HuH-7 (cell line): ENCODE results near the gene LRRC37A.
"Not testable (repeated sequence)": the region's sequence is repeated elsewhere in the genome, so short reads cannot be mapped to it uniquely, and the experiment has no call there.

ENCODE experiments used
- DNase-seq: peaks from one replicate; pipeline ENCODE4 v3.0.0; 2011; ENCODE audit warnings: low spot score

The LRRC37A gene

DNA sequence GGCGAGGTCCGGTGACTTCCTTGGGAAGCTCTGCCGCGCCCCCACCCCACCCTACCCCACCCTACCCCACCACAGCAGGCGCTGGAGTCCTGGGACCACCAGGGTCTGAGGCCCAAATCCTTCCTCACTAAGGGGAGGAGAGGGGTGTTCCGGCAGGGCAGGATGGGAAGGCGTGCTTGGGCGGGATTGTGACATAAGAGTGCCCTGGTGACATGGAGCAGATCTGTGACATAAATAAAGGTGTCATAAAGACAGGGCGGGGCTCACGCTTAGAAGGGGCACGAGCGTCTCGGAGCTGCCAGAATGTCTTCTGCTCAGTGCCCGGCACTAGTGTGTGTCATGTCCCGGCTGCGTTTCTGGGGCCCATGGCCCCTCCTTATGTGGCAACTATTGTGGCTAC lies at the start of gene LRRC37A:
LRRC37A (plus strand) TSS at position 301 of the 400 bp plus-strand sequence; CDS start at position 304, 3 bp downstream.
- not testable (repeated sequence) for DNase-seq

DNA sequence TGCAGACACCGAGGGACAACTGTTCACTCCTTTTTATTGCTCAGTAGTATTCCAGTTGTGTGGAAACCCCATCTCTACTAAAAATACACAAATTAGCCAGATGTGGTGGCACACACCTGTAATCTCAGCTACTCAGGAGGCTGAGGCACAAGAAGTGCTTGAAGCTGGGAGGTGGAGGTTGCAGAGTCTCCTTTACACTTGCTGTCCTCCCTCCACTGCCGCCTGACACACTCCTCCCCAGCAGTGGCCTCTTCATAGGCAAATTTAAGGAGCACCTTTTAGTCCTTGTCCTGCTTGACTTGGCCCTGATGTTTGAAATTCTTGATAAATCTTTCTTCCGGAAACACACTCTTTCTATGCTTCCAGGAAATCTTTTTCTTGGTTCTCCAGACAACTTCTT lies 45.8 kb upstream of the LRRC37A start:
- not testable (repeated sequence) for DNase-seq

DNA sequence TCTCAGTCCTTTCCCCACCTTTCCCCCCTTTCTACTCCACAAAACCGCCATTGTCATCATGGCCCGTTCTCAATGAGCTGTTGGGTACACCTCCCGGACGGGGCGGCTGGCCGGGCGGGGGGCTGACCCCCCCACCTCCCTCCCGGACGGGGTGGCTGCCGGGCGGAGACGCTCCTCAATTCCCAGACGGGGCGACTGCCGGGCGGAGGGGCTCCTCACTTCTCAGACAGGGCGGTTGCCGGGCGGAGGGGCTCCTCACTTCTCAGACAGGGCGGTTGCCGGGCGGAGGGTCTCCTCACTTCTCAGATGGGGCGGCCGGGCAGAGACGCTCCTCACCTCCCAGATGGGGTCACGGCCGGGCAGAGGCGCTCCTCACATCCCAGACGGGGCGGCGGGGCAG lies 42.1 kb upstream of the LRRC37A start:
- not testable (repeated sequence) for DNase-seq

DNA sequence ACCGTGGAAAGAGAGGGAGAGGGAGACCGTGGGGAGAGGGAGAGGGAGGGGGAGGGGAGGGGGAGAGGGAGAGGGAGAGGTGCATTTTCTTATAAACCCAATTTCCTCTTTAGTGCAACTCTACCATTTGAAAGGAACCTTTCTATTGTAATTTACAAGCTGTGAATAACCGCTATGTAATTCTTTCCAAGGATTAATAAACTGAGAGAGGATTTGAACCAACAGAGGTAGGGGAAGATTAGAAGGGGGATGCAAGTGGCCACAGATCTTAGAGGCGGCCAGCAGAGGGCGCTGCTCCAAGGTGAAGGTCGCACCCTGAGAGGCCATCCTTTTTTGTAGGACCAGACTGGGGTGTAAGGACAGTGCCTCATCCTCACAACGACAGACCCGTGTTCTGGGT lies 41.2 kb upstream of the LRRC37A start:
- peak; percentile 64 for DNase-seq

DNA sequence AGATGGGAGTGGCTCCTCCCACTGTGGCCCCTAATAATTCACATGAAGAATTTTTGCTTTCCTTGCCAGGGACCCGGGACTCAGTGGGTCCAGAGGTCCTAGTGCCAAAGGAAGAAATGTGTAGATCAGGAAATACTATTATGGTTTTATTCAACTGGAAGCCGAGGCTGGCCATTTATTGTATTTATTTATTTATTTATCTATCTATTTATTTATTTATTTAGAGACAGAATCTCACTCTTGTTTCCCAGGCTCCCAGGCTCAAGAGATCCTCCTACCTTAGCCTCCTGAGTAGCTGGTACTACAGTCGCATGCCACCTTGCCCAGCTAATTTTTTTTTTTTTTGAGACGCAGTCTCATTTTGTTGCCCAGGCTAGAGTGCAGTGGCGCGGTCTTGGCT lies 40.7 kb upstream of the LRRC37A start:
- DNase-seq = not testable (repeated sequence)

DNA sequence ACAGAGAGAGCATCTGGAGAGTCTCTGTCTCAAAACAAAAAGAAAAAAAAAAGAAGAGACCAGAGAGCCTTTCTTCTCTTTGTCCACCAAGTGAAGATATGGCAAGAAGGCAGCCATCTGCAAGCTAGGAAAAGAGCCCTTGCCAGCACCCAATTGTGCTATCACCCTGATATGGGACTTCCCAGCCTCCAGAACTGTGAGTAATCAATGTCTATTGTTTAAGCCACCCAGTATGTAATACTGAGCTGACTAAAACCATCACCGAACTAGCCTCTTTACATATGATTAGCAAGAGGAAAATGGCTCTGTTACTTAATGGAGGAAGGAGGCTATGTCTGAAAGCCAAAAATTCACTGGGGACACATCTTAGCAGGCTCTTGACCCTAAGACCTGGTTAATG lies 38.6 kb upstream of the LRRC37A start:
- DNase-seq = not testable (repeated sequence)

DNA sequence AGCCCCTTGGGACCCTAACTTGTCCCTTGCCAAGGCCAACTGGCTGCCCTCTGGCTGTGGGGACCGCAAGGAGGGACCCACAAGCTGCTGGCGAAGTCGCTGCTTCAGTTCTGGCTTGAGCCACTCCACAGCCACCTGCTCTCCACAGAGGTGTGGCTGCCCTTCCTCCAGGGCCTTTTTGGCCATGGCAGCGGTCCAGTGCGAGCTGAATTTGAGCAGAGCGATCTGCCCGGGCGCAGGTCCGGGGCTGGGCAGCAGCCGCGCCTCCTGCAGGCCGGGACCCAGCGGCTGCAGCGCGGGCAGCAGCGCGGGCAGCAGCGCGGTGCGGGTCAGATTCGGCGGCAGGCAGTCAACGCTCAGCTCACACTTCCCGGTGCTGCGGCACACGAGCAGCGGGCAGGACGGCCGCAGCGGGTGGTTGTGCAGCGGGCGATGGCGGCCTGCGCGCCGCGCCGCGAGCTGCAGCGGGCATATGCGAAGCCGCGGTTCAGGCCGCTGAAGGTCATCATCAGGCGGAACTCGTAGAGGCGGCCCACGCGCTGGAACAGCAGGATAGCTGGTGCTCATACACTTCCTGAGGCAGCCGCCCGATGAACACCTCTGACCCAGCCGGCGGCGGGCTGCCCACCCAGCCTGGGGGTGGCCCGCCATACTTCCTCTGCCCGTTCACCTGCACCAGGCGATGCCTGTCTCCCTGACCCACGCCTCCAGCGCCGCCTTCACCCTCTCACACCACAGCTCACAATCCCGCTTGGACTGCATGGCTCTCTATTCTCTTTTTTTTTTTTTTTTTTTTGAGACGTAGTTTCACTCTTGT lies 34.9 kb upstream of the LRRC37A start:
- DNase-seq = not testable (repeated sequence)

DNA sequence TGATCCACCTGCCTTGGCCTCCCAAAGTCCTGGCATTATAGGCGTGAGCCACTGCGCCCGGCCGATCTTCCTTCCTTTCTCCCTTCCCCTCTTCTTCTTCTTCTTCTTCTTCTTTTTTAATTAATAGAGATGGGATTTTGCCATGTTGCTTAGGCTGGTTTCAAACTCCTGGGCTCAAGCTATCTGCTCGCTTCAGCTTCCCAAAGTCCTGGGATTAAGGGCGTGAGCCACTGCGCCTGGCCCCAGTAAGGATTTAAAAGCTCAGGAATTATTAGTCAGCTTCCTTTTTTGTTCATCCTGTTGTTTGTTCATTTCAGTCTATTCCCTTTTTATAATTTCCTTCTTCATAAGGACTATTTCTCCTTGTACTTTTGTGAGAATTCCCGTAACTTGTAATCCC lies 32.7 kb upstream of the LRRC37A start:
- DNase-seq = no peak

DNA sequence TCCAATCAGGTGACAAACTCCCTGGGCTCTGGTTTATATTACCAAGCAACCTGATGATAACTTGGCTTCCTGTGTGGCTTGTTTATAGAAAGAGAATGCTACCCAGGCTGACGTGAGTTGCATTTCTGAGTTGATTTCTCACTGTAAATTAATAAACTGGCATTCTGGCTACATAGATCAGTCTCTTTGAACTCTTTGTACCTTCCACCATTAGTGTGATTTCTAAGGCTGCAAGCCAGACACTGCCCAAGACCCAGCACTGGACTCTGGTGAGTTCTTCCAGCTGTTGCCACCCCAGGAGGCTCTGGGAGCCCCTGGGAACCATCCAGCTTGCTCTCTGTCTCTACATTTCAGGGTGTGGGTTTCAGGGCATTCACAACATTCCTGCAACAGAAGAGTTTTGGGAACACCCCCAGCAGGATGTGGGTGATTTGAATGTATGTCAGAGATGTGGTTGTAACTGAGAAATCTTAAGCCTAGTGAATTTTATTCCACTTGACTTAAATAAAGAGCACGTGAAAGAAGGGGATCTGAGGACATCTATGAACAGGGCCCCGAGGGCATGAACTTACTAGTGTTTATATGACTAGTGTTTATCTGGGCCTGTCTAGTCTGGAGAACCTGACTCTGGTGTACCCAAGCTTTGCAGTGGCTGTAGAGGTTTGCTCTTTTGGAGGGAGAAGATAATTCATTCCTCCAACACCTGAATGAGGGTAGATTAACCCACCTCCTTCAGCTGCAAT lies 30.3 kb upstream of the LRRC37A start:
- DNase-seq = no peak

DNA sequence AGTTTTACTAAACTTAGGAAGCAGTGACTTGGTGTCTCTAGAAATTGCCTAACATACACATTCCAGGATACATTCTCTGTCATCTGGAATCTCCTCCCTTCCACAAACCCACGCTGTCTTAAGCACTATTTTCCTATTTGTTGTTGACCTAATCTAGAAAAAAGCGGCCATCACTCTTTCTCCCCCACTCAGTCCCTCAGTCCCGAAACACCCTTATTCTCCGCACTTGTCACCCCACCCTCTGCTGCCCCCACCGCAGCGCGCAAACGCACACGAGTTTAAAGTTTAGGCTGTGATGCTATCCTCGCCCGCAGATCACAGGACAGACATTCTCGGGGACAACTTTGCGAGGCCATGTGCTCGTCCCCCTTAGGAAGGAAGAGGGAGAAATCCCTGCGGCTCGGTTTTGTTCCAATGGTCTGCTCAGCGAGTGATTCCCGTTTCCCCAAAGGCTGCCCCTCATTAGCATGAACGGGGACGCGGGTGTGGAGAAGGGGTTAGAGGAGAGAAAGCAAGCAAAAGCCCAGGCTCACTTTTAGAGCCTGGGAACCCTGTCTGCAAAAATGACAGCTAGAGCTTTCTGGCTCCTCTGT lies 28.8 kb upstream of the LRRC37A start:
- not testable (repeated sequence) for DNase-seq

DNA sequence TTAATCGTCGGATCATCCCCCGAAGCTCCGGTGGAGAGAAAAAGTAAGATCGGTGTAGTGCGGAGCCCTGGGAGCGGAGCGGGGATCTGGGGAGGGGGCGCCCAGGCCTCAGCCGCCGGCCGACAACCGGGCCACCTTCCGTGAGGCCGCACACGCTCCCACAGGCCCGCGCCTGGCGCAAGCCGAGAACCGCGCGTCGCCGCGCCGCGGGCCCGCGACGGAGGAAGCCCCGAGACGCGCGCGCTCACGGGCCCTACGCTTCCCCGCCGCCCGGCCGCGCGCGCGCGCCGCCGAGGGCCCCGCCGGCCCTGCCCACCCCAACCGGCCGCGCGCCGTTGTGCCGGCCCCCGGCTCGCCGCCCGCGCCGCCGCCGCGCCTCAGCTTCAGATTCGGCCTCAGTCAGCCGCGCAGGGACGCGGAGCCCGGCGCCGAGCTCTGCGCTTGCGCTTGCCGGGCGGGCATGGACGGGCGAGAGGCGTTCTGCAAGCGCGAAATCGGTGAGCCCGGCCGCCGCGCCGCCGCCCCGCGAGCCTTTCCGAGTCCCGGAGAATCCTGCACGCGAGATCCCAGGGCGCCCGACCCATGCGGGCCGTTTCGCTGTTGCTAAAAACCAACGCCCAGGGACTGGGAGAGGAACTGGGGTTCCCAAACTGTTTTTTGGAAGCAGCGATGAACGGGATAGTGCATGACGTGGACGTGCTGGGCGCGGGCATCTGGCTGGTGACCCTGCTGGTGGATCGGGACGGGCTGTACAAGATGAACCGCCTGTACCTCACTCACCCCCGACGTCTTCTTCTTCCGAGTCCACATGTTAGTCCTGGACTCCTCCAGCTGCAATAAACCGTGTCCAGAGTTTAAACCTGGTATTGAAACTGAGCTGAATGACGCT lies 28.0 kb upstream of the LRRC37A start:
- DNase-seq = peak; percentile 95

DNA sequence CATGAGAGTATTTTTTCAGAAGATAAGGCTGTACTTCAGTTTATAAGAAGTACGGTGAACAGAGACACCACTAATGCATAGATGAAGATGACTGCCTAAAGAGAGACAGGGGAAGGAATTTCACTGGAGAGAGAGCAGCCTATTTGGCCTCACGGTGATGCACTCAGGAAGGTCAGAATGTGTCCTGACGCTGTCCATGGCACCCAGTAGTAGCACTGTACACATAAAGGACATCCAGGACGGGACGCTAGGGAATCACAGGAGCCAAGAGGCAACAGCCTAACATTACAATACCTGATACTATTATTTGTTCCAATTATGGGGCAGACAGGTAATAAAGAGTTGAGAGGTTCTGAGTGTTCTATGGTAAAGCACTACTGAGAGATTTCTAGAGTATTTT lies 24.9 kb upstream of the LRRC37A start:
- DNase-seq = no peak

DNA sequence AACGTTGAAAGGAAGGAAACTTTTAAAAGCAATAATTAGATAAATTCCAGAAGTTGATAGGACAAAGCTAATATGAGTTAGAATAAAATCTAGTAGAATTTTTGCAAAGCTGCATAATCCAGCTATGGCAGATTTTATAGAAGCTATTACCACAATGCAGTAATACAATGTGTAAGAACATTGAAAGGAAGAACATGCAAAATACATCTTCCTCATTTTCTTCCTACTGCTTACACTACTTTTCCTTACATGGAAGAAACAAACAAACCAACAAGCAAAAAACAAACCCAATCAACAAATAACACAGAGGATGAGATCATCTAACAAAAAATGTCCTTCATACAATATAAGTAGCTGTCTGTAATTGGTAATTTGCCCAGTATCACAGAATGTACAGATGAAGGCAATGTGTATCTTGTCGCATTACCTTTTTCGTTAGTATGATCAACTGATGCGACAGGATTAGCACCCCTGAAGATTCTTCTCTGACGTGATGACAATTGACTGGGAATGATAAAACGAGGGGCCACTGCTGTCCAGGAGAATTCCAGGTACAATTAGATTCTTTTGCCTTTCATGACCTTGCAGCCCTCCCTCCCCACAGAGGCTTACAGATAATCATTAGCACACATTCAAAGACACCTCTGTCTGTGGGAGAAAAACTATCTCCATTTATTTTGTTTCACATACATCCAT lies 21.2 kb upstream of the LRRC37A start:
- DNase-seq = no peak

DNA sequence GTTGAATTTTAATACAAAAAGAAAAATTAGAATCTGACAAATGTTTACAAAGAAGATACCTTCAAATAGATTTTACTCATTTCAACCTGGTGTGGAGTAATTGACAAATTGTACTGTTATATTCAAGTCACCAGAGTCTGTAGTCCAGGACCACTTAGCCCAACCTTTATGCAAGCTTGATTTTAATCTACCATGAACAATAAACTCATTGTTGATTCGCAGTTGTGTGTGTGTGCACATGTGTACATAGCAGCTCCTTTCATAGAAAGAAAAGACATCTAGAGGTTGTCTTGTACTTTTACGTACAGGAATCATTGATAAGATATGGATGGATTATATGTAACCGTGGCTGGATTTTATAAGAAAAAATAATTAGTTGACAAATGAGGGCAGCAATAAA lies 20.7 kb upstream of the LRRC37A start:
- no peak for DNase-seq

DNA sequence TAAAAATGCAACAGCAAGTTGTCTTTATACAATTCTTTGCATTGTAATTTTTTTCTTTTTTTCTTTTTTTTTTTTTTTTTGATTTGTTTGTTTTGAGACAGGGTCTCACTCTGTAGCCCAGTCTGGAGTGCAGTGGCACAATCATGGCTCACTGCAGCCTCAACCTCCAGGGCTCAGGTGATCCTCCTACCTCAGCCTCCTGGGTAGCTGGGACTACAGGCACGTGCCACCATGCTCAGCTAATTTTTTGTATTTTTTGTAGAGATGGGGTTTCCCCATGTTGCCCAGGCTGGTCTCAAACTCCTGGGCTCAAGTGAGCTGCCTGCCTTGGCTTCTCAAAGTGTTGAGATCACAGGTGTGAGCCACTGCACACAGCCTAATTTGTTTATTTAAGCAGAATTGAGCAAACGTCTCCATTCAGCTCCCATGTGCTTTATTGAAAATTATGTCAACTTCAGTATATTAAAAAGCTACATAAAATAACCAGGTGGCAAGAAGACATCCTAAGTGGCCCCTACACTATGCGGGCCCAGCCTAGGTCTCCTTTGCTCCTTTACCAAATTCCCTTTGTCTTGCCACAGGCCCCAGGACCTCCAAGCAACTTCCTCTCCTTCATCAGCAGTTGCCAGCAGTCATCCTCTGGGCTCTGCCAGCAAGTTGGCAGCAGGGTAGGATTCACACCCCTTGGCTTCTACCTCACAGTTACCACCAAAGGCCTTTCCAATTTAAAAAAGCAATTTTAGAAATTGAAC lies 18.0 kb upstream of the LRRC37A start:
- DNase-seq = not testable (repeated sequence)

DNA sequence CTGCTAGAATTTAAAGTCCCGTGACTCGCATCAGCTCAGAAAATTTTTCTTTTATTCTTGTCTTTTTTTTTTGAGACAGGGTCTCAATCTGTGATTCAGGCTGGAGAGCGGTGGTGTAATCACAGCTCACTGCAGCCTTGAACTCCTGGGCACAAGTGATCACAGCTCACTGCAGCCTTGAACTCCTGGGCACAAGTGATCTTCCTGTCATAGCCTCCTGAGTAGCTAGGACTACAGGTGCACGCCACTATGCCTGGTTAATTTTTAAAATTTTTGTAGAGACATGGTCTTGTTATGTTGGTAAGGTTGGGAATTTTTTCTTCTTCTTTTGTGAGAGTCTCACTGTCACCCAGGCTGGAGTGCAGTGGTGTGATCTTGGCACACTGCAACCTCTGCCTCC lies 13.6 kb upstream of the LRRC37A start:
- not testable (repeated sequence) for DNase-seq

DNA sequence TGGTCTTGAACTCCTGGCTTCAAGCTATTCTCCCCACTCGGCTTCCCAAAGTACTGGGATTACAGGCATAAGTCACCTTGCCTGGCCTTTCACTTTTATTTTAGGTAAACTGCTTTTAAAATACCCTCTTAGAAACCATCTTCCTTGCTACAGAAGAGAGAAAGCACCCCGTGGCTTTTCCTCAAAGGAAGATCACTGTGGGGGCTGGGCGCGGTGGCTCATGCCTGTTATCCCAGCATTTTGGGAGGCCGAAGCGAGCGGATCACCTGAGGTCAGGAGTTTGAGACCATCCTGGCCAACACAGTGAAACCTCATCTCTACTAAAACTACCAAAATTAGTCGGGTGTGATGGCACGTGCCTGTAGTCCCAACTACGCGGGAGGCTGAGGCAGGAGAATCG lies 12.3 kb upstream of the LRRC37A start:
- DNase-seq = not testable (repeated sequence)

DNA sequence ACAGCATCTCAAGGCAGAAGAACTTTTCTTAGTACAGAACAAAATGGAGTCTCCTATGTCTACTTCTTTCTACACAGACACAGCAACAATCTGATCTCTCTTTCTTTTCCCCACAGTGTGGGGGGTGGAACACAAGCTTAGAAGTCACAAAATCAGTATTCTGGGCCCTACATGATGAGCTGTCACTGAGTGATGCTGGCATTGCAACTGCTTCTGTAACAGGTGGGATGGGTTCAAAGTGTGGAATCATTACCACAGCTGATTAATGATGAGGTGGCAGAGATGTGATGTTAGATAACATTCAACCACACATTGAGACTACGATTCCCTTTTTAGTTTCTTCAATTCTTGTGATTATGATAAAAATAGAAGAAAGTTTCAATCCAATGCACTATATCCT lies 10.5 kb upstream of the LRRC37A start:
- DNase-seq = not testable (repeated sequence)

DNA sequence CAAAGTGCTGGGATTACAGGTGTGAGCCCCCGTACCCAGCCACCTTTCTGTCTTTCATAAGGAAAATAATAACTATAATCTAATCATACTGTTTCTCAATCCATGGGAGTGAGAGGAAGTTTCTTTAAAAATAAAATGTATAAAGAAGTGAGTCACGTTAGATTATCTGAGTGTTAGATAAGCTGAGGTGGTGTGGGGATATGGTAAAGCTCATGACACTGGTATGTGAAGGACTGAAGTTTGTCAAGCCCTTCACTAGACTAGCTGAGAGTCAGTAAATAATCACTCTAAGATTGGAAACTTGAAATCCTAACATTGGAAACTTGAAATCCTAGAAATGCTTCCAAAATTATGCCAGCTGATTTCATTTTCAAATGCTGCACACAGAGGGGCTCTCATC lies 9.4 kb upstream of the LRRC37A start:
- not testable (repeated sequence) for DNase-seq

DNA sequence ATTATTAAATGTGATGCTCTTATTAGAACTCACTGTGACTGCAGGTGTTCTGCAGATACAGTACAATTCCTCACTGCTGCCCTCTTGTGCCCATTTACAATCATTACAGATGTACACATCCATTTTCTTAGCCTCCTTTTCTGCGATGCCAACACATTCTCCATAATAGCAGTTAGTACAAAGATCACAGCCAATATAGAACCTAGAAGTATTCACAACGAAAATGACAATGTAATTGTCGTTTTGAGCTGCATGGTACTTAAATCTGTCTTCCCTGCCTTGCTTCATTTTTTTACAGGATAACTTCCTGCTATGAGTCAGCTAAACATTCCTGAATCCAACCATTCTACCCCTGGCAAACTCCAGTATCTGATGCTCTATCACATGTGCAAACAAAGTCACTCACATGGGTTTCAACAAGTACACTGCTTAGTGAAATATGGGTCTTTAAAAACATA lies 8.1 kb upstream of the LRRC37A start:
- DNase-seq = not testable (repeated sequence)
